Rectal smooth muscle tissue (tissue), 1 donor: ENCODE measurements around the gene IL1A.

Source experiments
- H3K27ac ChIP-seq: one replicate; pipeline ENCODE4 v1.7.0; 2013; ENCODE audit warnings: low read depth, low read length, inconsistent platforms
- H3K27me3 ChIP-seq: one replicate; pipeline ENCODE4 v1.7.0; 2013; ENCODE audit warnings: low read length; ENCODE audit not compliant: control insufficient read depth, insufficient read depth
- H3K36me3 ChIP-seq: one replicate; pipeline ENCODE4 v1.7.0; 2013; ENCODE audit warnings: low read length; ENCODE audit not compliant: control insufficient read depth, insufficient read depth
- H3K4me1 ChIP-seq: one replicate; pipeline ENCODE4 v1.7.0; 2013; ENCODE audit warnings: low read length; ENCODE audit not compliant: control insufficient read depth, insufficient read depth
- H3K4me3 ChIP-seq: one replicate; pipeline ENCODE4 v1.7.0; 2013; ENCODE audit warnings: low read length
- H3K9ac ChIP-seq: one replicate; pipeline ENCODE4 v1.7.0; 2013; ENCODE audit warnings: low read length

The IL1A gene

DNA sequence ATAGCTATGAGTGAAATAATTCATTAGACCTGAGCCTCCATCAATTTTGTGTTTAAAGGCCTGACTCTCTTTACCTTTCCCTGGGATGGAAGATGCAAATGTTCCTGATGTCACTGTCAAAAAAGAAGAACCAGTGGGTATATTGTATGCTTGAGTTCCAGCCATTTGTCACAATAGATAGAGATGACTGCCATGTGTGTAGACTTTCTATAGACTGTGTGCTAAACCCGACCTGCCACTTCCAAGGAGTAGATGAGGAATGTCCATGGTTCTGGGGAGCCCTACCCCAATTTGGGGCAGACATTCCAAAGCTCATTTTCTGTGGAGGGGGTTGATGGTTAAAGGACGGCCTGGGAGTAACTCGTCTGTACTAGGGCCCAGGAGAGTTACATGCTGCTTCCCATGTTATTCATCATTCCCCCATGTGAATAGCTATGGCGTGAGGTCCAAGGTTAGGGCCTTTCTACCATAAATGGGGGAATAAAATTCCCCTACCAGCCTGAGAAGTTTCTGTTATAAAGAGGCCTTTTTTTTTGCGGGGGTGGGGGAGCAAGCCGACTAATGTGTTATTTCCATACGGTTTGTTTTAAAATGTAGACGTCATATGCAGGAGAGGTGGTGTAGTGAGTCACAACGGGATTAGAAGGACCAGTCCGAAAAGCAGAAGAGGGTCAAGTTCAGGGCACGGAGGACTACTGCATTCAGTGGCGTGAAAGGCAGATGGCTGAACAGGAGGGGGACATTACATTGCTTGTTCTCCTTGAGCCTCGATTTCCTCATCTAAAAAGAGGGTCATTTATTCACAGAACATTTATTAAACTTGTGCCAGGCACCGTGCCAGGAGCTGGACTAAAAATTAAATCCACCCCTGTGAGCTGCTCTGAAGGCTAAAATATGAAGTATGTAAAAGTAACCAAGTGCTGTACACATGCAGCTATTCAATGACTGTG is 28.3 kb upstream of the IL1A start:
- H3K9ac ChIP-seq, result no peak overlapping the region
- no peaks in the 10 kb centered on the region for H3K27me3 ChIP-seq
- no peaks in the 10 kb centered on the region for H3K36me3 ChIP-seq
- H3K4me1 ChIP-seq, result no peaks in the 10 kb centered on the region
- H3K27ac ChIP-seq, result no peak overlapping the region
- no peak overlapping the region for H3K4me3 ChIP-seq

DNA sequence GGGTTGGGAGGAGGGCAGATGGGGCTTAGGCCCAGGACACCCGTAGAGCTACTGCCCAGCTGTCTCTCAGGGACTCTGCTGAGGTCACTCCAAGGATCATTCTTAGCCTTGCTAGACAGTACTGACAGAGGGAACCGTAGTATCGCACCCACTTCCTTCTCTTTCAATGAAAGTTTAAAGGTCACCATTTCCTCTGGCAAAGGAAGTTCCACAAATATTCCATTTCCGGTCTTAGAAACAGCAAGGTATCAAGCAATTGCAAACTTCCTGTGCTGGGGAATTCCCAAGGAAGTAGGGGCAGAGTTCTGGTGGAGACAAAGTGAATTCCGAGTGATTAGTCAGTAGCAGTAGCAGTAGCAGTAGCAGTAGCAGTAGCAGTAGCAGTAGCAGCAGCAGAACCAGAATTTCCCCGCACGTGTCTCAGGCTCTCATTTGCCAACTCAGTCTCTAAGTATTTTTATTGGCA is 27.6 kb upstream of the IL1A start:
- Histone ChIP-seq H3K4me1 (no peaks in the 10 kb centered on the region), H3K36me3 (no peaks in the 10 kb centered on the region), H3K27ac (no peak overlapping the region), H3K9ac (no peak overlapping the region), H3K27me3 (no peaks in the 10 kb centered on the region), H3K4me3 (no peak overlapping the region)

DNA sequence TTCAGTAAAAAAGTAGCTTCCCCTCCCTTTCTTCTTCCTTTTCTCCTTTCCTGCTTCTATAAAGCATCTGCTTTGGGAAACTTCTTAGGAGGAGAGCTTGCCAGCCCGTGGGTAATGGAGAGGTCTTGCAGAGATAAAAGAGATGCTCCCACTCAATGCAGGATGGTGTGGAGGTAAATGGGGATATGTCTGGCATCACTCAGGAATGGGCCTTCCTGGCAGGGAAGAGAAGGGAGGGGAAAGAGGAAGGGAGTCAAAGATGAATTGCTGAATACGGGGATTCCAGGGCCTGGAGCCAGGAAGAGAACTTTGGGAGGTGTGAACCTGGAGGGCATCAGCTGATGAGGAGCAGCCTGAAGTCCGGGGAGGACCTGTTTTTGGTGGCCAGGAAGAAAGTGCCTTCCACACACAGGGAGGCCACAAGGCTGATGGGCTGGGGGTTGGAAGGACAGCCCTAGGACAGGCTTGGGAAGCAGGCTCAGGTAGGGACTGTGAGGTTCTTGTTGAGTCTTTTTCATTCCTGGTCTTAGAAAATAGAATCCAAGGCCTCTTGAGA is 27.1 kb upstream of the IL1A start:
- Histone ChIP-seq H3K4me1 (no peaks in the 10 kb centered on the region), H3K9ac (no peak overlapping the region), H3K27ac (no peak overlapping the region), H3K36me3 (no peaks in the 10 kb centered on the region), H3K27me3 (no peaks in the 10 kb centered on the region), H3K4me3 (no peak overlapping the region)

DNA sequence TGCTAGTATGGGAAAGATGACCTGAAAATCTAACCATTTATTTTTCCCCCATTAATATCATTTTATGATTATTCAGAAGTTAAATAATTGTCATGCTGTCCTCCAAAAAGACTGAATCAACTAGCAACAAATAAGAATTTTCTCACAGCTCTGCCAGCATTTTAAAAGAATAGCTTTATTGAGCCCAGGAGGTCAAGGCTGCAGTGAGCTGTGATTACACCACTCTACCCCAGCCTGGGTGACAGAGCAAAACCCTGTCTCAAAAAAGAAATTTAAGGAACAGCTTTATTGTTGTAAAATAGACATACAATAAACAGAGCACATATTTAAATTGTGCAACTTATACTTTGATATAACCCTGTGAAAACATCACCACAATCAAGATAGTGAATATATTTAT is 24.8 kb upstream of the IL1A start:
- no peaks in the 10 kb centered on the region for H3K36me3 ChIP-seq
- H3K27me3 ChIP-seq, result no peaks in the 10 kb centered on the region
- no peak overlapping the region for H3K27ac ChIP-seq
- H3K9ac ChIP-seq, result no peak overlapping the region
- H3K4me1 ChIP-seq, result no peaks in the 10 kb centered on the region
- H3K4me3 ChIP-seq, result no peak overlapping the region

GRCh38 chr2:112807233-112807807 is 23.0 kb upstream of the IL1A start:
- no peak overlapping the region for H3K27ac ChIP-seq
- no peaks in the 10 kb centered on the region for H3K27me3 ChIP-seq
- no peak overlapping the region for H3K4me3 ChIP-seq

DNA sequence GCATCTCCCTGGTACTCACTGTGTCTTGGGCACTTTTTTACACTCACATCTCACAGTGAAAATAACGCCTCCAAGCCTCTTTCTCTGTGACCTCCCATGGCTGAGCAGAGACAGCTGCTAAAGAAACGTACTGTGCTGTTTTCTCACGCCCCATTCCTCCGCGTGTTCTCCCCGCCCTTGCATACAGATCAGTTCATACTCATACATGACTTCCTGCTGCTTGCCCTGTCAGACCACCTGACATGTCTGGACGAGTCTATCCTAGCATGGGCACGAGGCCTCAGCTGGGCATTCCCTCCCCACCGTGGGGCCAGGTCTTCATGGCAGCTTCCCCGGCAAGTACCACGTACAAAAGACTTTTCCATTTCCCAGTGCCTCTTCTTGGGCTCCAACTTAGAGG is 21.2 kb upstream of the IL1A start:
- H3K9ac ChIP-seq, result no peak overlapping the region
- no peaks in the 10 kb centered on the region for H3K27me3 ChIP-seq
- H3K4me1 ChIP-seq, result no peaks in the 10 kb centered on the region
- H3K27ac ChIP-seq, result no peak overlapping the region
- no peaks in the 10 kb centered on the region for H3K36me3 ChIP-seq
- no peak overlapping the region for H3K4me3 ChIP-seq

More at GRCh38 chr2:112807233-112807807, 23.0 kb upstream of the IL1A start:
- H3K9ac ChIP-seq, result no peak overlapping the region
- H3K4me1 ChIP-seq, result no peaks in the 10 kb centered on the region
- no peaks in the 10 kb centered on the region for H3K36me3 ChIP-seq

- no peak overlapping the region for H3K4me3 ChIP-seq
- H3K9ac ChIP-seq, result no peak overlapping the region
- H3K27ac ChIP-seq, result no peak overlapping the region
- no peaks in the 10 kb centered on the region for H3K36me3 ChIP-seq
- H3K27me3 ChIP-seq, result no peaks in the 10 kb centered on the region
- H3K4me1 ChIP-seq, result no peaks in the 10 kb centered on the region
These were observed 19.6 kb upstream of the IL1A start for GRCh38 chr2:112803691-112804521.

DNA sequence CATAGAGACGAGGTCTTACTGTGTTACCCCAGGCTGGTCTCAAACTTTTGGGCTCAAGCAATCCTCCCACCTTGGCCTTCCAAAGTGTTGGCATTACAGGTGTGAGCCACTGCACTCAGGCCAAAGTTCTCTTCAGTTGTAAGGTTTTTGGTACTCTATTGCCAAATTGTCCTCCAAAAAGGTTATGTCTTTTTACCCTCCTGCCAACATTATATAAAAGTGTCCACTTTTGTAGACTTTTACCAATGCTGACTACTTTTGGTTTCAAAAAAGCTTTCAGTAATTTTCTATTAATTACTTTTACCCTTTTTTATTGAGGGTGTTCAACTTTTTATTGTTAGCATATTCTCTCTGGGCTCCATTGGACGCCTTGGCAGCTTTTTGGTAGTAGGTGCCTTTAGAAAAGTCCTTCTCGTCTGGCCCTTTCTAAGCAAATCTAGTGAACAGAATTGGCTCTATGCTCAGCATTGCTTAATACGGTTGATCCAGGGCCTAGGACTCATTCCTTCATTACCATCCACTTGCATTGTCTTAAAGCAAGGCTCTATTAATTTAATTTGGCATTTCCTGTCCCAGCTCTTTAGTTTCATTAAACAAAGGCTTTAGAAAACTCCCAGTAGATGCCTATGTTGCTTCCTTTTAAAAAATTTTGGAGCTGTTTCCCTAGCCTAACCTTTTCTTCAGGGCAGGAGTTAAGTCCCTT is 16.7 kb upstream of the IL1A start:
- Histone ChIP-seq H3K4me3 (no peak overlapping the region), H3K36me3 (no peaks in the 10 kb centered on the region), H3K4me1 (no peaks in the 10 kb centered on the region), H3K27me3 (no peaks in the 10 kb centered on the region), H3K9ac (no peak overlapping the region), H3K27ac (no peak overlapping the region)

- Histone ChIP-seq H3K27me3 (no peaks in the 10 kb centered on the region), H3K9ac (no peak overlapping the region)
These were observed 15.0 kb upstream of the IL1A start for GRCh38 chr2:112798979-112799975.

DNA sequence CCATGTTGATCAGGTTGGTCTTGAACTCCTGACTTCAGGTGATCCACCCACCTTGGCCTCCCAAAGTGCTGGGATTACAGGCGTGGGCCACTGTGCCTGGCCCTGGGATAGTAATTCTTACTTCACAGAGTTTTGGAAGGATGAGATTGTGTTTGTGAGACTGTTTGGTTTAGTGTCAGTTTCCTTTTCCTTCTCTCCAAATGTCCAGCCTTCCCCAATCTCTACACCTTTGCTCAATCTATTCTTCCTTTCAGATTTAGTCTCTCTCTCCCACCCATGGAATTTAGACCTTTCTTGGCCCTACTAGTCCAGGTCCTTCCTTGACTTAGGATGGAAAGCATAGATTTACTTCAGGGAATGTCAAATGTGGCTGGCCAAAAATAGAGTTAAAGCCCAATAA is 12.2 kb upstream of the IL1A start:
- Histone ChIP-seq H3K4me1 (no peaks in the 10 kb centered on the region), H3K36me3 (no peaks in the 10 kb centered on the region), H3K4me3 (no peak overlapping the region), H3K27ac (no peak overlapping the region), H3K9ac (no peak overlapping the region), H3K27me3 (no peaks in the 10 kb centered on the region)

More at GRCh38 chr2:112798979-112799975, 15.0 kb upstream of the IL1A start:
- Histone ChIP-seq H3K4me1 (no peaks in the 10 kb centered on the region), H3K36me3 (no peaks in the 10 kb centered on the region), H3K4me3 (no peak overlapping the region), H3K27ac (no peak overlapping the region)

- Histone ChIP-seq H3K27me3 (no peaks in the 10 kb centered on the region), H3K36me3 (no peaks in the 10 kb centered on the region), H3K27ac (no peak overlapping the region), H3K4me3 (no peak overlapping the region), H3K9ac (no peak overlapping the region), H3K4me1 (no peaks in the 10 kb centered on the region)
These were observed 11.5 kb upstream of the IL1A start for GRCh38 chr2:112795774-112796173.
